ENCODE measurements around the gene RHEX. TPM values are rescaled to one million over a fixed set of nuclear protein-coding genes. Genes with fewer than 3 reads are reported as not detected.

The RHEX gene
- total and polyA plus RNA-seq, 2 donors (not counting 1 experiment from before 2014, with no cell fraction given) = not detected

DNA sequence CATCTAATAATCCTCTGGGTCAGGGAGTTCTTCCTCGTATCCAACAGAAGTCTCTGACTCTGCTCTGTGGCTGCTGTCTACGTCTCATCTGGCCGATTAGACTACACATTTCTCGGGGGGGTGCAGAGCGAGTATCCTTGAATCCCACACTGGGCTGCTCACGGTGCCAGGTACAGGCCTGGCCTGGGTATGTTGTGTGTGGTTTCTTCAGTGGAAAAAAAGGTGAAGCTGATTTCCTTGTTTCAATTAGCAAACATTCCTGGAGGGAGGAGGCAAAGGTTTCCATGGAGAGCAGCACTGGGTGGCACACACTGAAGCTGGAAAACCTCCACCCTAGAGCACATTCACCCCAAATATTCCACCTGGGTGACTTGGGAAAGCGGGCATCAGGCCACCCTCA, 47.7 kb upstream of the RHEX start:
- H3K9ac ChIP-seq (ENCODE audit: insufficient read depth, low read length) = no peak overlapping the region

DNA sequence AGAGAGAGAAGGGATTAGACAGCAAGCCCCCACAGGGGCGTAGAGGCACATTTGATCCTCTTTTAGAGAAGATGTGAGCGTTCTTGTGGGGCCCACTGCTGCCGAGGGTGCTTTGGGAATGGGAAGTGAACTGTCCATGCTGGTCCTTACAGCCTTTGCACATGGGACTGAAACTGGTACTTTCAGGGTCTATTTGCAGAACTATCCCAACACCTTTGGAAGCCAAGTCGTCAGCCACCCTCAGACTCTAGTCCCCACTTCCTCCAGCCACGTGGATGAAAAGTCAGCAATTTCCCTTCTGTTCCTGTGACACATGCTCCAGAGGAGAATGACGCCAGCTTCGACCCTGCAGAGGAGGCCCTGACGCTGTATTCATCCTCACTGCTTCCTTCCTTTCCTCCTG, 47.2 kb upstream of the RHEX start:
- H3K4me1 ChIP-seq (ENCODE audit: control insufficient read depth, extremely low read depth, insufficient read depth, low read length) = peaks cover 17% of the 10 kb centered on the region
- H3K27me3 ChIP-seq (ENCODE audit: control insufficient read depth, insufficient read depth, low read length) = no peaks in the 10 kb centered on the region
- no peak overlapping the region for H3K9ac ChIP-seq (ENCODE audit: insufficient read depth, low read length)
- no peak for DNase-seq (ENCODE audit: low read depth in 2 of 2)
- TF ChIP-seq, protein P1, sequence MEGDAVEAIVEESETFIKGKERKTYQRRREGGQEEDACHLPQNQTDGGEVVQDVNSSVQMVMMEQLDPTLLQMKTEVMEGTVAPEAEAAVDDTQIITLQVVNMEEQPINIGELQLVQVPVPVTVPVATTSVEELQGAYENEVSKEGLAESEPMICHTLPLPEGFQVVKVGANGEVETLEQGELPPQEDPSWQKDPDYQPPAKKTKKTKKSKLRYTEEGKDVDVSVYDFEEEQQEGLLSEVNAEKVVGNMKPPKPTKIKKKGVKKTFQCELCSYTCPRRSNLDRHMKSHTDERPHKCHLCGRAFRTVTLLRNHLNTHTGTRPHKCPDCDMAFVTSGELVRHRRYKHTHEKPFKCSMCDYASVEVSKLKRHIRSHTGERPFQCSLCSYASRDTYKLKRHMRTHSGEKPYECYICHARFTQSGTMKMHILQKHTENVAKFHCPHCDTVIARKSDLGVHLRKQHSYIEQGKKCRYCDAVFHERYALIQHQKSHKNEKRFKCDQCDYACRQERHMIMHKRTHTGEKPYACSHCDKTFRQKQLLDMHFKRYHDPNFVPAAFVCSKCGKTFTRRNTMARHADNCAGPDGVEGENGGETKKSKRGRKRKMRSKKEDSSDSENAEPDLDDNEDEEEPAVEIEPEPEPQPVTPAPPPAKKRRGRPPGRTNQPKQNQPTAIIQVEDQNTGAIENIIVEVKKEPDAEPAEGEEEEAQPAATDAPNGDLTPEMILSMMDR (conservative IDR thresholded peaks at IDR 0.05 in 1 of 2, IDR thresholded peaks at IDR 0.05 in 1 of 2; ENCODE audit: low read depth in 1 of 2, low read length in 2 of 2) = no peak
- TF ChIP-seq EZH2 (IDR thresholded peaks at IDR 0.05; ENCODE audit: low read length, missing control alignments) = no peak
- H2AFZ ChIP-seq (ENCODE audit: low read length) = no peak overlapping the region
- H3K79me2 ChIP-seq (ENCODE audit: control insufficient read depth, insufficient read depth, low read length) = no peaks in the 10 kb centered on the region
- H3K36me3 ChIP-seq (ENCODE audit: control insufficient read depth, insufficient read depth, low read length) = no peaks in the 10 kb centered on the region
- H3K9me3 ChIP-seq (ENCODE audit: control insufficient read depth, insufficient read depth, low read depth, low read length) = no peaks in the 10 kb centered on the region
- H3K4me3 ChIP-seq (replicated peaks in 1 of 4; ENCODE audit: control extremely low read depth in 1 of 4, insufficient read depth in 1 of 4, low read depth in 3 of 4, low read length in 4 of 4) = no peak overlapping the region
- H4K20me1 ChIP-seq (ENCODE audit: control insufficient read depth, extremely low read depth, insufficient read depth, low read length) = no peaks in the 10 kb centered on the region
- H3K4me2 ChIP-seq (ENCODE audit: extremely low read depth, insufficient read depth, low read length) = no peak overlapping the region
- H3K27ac ChIP-seq (ENCODE audit: insufficient read depth, low read length) = no peak overlapping the region

More for the DNA sequence above, 47.7 kb upstream of the RHEX start:
- Histone ChIP-seq H3K4me1 (ENCODE audit: control insufficient read depth, extremely low read depth, insufficient read depth, low read length) (peaks cover 19% of the 10 kb centered on the region), H3K79me2 (ENCODE audit: control insufficient read depth, insufficient read depth, low read length) (no peaks in the 10 kb centered on the region), H4K20me1 (ENCODE audit: control insufficient read depth, extremely low read depth, insufficient read depth, low read length) (no peaks in the 10 kb centered on the region), H3K36me3 (ENCODE audit: control insufficient read depth, insufficient read depth, low read length) (no peaks in the 10 kb centered on the region), H2AFZ (ENCODE audit: low read length) (no peak overlapping the region), H3K27ac (ENCODE audit: insufficient read depth, low read length) (no peak overlapping the region), H3K27me3 (ENCODE audit: control insufficient read depth, insufficient read depth, low read length) (no peaks in the 10 kb centered on the region), H3K4me2 (ENCODE audit: extremely low read depth, insufficient read depth, low read length) (no peak overlapping the region), H3K4me3 (replicated peaks in 1 of 4; ENCODE audit: control extremely low read depth in 1 of 4, insufficient read depth in 1 of 4, low read depth in 3 of 4, low read length in 4 of 4) (no peak overlapping the region), H3K9me3 (ENCODE audit: control insufficient read depth, insufficient read depth, low read depth, low read length) (no peaks in the 10 kb centered on the region)
- DNase-seq (ENCODE audit: low read depth in 2 of 2) = no peak
- no peak for TF ChIP-seq EZH2 (IDR thresholded peaks at IDR 0.05; ENCODE audit: low read length, missing control alignments)
- TF ChIP-seq, protein P1 (conservative IDR thresholded peaks at IDR 0.05 in 1 of 2, IDR thresholded peaks at IDR 0.05 in 1 of 2; ENCODE audit: low read depth in 1 of 2, low read length in 2 of 2) = no peak

DNA sequence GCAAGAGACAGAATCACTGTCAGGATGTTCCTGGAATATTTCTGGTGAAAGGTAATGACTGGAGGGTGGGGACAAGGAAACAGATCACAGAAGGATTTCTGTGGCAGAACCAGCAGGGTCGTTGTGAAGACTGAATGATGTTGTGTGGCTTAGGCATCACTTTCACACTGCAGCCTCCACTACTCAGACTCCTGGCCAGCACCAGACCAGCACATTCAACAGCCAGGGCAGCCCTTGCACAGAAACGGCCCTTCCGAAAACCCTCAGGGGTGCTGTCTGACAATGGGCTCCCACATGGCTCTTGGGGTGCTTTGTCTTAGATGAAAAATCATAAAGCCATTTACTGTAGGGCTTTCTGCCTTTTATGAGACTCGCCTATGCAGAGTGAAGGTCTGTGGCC, 46.0 kb upstream of the RHEX start:
- H3K79me2 ChIP-seq (ENCODE audit: control insufficient read depth, insufficient read depth, low read length) = no peaks in the 10 kb centered on the region
- no peak overlapping the region for H2AFZ ChIP-seq (ENCODE audit: low read length)
- H3K9ac ChIP-seq (ENCODE audit: insufficient read depth, low read length) = no peak overlapping the region
- no peaks in the 10 kb centered on the region for H3K9me3 ChIP-seq (ENCODE audit: control insufficient read depth, insufficient read depth, low read depth, low read length)
- H3K27ac ChIP-seq (ENCODE audit: insufficient read depth, low read length) = no peak overlapping the region
- TF ChIP-seq, protein P1 (conservative IDR thresholded peaks at IDR 0.05 in 1 of 2, IDR thresholded peaks at IDR 0.05 in 1 of 2; ENCODE audit: low read depth in 1 of 2, low read length in 2 of 2) = no peak
- no peak for TF ChIP-seq EZH2 (IDR thresholded peaks at IDR 0.05; ENCODE audit: low read length, missing control alignments)
- no peaks in the 10 kb centered on the region for H3K36me3 ChIP-seq (ENCODE audit: control insufficient read depth, insufficient read depth, low read length)
- H3K4me2 ChIP-seq (ENCODE audit: extremely low read depth, insufficient read depth, low read length) = no peak overlapping the region
- H3K4me3 ChIP-seq (replicated peaks in 1 of 4; ENCODE audit: control extremely low read depth in 1 of 4, insufficient read depth in 1 of 4, low read depth in 3 of 4, low read length in 4 of 4) = no peak overlapping the region
- H4K20me1 ChIP-seq (ENCODE audit: control insufficient read depth, extremely low read depth, insufficient read depth, low read length) = no peaks in the 10 kb centered on the region
- DNase-seq (ENCODE audit: low read depth in 2 of 2) = no peak
- peaks cover 2% of the 10 kb centered on the region for H3K27me3 ChIP-seq (ENCODE audit: control insufficient read depth, insufficient read depth, low read length)
- H3K4me1 ChIP-seq (ENCODE audit: control insufficient read depth, extremely low read depth, insufficient read depth, low read length) = peaks cover 12% of the 10 kb centered on the region
